NCI-H146 (cell line): ENCODE results near the gene SORCS2.
"Not testable (repeated sequence)": the region's sequence is repeated elsewhere in the genome, so short reads cannot be mapped to it uniquely, and the experiment has no call there.

Source experiments
- DNase-seq: peaks from one replicate; lab custom pipeline; 2025; lab: John Stamatoyannopoulos, UW

The SORCS2 gene

DNA sequence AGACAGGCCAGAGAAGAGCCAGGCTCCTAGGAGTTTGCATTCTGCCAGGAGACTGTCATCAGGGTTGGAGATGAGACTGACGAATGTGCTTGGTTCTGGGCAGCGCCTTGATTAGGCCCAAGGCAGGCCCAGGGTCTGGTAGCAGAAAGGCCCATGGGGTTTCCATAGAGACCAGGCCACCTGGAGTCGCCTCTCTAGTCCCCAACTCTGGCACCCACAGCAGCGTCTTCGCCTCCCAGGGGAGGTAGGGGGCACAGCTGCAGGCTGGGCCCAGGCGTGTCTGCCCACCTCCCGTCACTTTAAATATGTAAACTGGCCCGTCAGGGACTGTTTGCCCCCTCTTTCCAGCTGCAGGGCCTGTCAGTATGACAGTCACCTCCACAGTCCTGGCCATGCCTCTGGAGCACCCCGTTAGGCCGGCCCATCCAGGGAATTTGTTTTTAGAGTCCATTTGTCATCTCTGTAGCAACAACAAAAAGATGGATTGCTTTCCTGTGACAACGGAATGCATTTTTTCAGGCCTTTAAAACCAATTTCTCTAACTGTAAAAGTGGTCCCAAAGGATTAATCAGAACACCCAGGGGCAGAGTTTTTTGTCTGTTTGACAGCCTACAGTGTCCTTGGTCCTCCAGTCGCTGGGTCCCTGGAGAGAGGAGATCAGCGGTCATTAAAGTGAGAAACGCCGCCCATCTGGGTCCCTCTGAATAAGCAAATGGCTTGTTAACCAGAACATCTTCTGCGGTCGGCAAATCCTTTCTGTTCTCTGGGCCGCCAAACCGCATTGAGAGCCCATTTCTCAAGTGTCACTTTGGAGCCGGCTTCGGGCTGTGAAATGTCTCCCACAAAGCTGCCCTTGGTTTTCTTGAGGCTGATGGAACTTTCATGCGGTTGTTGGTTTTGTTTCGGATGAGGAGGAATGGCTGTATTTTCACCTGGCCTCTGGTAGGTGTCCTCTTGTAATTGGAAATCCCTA is 395.4 kb downstream of the SORCS2 start:
- DNase-seq: no peak

DNA sequence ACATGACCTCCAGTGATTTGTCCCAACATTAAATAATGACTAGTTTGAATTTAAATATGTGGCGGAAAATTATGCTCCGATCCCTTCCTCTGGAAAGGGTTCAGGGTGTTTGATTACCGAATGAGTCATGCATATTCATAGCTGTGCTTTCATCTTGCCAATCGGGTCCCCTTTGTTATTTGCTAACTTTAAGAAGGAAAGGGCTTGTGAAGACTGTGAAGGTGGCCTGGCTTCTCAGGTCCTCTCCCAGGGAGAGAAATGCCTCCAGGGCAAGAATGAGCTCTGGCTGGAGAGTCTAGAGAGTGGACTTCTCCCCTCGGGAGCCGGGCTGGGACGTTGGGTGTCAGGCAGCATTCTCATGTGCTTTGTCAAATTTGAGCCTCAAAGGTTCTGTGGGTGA is 397.9 kb downstream of the SORCS2 start:
- DNase-seq: no peak

DNA sequence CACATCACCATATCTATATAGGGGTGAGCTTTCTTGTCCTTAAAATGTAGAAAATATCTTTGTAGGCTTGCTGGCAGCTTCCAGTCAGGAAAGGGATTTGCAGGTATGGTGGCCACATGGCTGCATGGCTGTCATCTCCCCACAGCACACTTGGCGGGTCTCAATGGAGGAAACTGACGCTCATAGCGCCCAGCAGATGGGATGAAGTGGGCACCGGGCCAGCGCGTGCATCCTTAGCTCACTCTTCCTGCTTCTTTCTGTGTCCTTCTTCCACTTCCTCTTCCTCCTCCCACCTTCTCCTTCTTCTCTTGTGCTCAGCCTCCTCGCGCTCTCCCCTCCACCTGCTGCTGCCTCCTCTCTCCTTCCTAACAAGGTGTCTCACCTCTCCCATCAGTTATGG is 398.6 kb downstream of the SORCS2 start:
- no peak for DNase-seq

DNA sequence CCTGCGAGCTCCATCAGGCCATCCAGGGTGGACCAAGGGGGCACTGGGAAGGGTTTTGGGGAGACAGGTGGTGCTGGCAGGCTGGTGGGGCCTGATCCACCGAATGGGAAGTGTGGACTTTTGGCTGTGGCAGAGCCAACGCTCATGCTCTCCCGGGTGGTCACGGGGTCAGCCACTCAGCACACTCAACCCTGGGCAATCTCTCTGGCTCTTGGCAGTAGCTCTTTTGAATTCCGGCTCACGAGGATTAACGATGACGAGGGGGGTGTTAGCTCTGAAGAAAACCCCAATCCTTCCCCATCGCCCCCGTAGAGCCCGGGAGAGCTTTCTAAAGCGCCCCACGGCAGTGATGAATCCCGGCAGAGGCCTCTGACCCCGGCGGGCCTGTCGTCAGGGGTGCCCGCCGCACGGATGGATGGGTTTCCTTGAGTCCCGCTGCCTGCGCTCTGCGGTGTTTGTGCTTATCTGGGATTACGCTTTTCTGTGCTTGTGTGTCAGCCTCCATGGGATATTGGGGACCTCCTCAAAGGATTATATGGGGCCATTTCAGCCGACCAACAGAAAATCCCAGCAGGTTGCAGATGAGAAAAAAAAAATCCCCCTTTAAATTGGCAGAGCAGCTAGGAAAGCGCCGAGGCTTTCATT is 399.2 kb downstream of the SORCS2 start:
- no peak for DNase-seq

DNA sequence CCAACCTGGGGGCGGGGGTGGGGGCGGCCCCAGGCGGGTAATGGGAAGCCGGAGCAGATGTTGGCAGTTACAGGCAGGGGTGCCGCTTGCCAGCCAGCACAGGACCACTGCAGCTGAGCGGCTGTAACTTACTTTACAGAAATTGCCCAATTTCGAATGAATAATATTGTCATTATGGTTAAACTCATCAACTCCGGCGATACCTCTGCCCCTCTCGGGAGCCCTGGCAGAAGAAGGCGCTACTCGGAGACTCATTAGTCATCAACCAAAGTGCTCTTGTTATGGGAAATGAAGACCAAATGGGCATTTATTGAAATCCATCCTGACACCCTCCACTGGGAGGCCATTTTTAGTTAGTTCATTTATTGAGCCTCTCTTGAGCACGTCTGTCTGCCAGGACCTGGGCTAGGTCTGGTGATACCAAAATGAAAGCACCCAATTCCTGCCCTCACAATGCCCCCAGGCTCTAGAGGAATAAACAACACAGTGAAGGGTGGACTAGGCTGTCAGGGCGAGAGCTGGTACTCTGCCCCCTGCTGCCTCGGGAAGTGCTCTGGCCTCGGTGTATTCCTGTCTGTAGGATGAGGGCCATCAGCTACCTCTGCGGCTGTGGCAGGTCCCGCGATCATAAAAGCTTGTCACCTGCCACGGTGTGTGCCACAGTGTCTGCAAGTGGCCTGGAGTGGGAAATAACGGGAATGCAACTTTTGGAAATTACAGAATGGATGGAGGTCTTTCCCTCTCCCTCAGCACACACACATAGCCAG is 401.5 kb downstream of the SORCS2 start:
- no peak for DNase-seq

DNA sequence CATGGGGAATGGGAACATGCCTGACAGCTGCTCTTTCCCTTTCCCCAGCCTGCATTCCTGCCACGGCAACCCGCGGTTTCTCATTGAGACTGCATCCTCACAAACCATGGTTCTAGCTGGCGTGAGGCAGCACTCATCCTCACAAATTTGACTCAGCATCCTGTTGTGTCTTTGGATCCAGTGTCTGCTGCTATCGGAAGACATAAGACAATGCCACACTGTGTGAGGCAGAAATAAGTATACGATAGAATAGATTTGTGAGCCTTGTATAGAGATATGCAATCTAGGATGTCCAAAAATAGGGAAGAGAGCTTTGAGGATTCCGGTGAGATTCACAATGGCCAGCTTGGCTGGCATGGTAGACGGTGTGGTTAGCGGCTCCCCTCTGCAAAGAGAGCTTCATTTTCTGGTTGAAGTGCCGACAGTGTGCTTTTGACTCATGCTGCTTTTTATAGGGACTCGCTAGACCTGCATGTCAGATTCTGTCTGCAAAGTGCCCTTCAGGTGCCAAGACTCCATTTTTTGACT is 403.7 kb downstream of the SORCS2 start:
- no peak for DNase-seq

DNA sequence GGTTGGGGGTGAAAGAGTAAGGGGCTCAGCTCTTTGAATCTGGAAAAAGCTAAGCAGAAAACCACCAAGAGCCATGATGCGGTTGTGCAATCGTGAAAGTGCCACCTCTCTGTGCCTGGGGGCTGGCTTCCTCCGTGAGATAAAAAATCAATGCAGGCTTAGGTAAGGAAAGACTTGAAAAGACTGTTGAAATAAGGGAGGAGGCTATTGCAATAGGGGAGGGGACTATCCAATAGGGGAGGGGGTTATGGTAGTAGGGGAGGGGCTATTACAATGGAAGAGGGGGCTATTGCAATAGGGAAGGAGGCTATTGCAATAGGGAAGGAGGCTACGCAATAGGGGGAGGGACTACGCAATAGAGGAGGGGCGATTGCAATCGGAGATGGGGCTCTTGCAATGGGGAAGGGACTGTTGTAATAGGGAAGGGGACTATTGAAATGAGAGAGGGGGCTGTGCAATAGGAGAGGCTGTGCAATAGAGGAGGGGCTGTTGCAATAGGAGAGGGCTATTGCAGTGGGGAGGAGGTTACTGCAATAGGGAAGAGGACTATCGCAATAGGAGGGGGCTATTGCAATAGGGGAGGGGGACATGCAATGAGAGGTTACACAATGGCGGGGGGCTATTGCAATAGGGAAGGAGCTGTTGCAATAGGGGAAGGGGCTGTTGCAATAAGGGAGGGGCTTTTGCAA is 404.7 kb downstream of the SORCS2 start:
- no peak for DNase-seq

DNA sequence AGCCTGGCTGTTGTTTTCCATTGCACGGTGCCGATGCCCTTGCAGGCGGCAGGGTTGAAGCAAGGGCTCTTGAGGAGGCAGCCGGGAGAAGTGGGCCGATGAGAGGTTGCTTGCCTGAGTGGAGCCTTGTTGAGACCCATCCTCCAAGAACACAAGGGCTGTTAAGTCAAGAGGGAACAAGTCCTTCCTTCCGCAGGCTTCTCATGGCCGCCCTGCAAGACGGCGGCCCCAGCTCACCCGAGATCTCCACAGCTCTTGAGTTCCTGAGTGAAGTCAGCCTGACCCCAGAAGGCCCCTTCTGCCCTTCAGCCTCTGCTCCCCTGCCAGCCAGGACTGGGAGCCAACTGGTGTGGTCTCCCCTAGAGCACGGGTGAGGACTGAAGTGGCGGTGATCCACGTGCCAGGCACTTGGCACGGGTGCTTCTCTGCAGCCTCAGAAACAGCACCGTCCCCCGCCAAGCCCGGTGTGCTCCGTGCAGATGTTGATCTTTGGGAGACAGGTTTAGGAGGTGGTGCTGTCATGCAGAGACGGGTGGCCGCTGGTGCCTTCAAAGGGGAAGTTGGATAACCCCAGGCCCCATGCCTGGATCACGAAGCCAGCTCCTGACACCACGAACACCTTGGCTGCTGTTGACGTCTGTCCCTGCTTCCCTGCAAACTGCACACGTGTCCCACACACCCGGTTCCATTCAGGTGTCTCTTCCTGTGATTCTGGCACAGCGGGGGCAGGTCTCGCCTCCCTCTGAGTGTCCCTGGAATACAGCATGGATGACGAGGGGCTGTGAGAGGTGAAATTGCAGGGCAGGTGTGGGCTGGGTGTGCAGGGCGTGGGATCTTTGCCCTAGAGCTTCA is 406.8 kb downstream of the SORCS2 start:
- no peak for DNase-seq

DNA sequence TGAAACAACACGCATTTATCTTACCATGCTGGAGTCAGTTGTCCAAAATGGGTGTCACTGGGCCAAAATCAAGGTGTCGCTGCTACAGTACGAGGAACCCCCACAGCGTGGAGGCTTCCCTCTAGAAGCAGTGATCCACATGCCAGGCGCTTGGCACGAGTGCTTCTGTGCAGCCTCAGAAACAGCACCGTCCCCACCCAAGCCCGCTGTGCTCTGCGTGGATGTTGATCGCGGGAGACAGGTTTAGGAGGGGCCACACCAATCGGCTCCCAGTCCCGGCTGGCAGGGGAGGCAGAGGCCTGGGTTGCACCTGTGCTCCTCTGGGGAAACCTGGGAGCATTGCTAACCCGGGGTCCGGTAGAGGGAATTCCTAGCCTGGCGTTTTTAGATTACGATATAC is 407.9 kb downstream of the SORCS2 start:
- no peak for DNase-seq

DNA sequence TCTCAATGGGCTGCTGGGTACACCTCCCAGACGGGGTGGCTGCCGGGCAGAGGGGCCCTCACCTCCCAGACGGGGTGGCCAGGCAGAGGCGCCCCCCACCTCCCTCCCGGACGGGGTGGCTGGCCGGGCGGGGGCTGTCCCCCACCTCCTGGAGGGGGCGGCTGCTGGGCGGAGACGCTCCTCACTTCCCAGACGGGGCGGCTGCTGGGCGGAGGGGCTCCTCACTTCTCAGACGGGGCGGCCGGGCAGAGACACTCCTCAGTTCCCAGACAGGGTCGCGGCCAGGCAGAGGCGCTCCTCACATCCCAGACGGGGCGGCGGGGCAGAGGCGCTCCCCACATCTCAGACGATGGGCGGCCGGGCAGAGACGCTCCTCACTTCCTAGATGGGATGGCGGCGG is 409.8 kb downstream of the SORCS2 start:
- DNase-seq: not testable (repeated sequence)

DNA sequence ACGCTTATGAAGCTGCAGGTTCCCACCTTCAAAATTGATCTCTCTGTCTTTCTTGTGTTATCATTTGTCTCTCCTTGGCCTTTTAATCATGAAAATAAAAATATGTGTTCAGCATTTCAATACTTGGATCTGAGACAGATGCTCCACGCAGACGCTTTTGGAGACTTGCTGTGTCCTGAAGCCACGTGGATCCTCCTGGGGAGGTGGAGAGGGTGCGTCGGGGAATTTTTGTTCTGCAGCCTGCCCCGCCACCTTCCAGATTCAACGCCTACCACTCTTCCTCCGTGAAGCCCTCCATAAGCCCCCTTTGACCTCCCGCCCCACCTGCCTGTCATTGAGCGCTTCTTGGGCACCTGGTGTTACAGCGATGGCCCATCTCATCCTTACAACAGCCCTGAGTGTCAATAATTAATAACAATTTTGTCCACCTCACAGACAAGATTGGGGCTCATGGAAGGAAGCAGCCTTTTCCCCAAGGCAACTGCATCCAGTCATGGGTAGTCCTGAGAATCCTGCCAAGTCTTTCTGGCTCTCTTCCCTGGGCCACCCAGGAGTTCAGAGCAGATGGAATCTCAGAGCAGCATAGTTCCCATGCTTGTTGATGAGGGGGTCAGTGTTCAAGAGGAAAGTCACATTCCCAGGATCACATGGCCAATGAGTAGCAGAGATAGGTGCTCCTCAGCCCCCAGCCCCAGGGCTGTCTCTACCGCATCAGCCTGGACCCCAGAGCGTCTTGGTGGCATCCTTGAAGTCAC is 415.0 kb downstream of the SORCS2 start:
- DNase-seq: no peak

DNA sequence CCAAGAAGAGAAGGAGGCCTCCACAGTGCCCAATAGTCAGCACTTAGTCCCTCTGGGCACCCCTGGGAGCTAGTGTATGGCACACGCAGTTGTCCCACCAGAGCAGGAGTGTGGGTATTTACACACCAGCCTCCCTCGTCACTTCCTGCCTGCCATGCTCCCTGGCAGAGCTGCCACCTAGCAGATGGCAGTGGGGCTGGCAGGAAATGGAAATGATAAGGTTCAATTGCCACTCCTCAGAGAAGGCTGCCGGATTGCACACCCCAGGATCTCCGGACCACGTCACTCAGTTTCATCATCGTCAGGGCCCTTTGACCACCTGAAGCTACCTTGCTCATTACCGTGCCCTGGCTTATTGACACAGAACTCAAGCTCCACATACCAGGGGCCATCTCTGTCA is 415.7 kb downstream of the SORCS2 start:
- DNase-seq: no peak

DNA sequence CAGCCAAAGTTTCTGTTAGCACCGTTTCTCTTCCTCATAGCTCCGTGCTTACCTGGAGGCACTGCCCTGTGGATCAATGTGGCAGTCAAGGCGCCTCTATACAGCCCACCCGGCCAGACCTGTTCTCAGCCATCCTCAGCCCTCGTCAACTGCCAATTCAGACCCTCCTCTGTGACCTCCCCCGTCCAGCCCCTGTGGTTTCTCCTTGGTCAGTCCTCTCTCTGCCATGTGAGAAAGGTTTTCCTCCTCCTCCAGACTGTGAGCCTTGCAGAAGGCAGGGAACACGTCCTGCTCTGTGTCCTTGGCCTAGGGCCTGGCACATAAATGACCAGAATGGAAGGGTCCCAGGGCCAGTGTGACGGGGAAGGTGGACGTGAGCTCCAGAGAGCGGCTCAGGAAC is 417.0 kb downstream of the SORCS2 start:
- no peak for DNase-seq

DNA sequence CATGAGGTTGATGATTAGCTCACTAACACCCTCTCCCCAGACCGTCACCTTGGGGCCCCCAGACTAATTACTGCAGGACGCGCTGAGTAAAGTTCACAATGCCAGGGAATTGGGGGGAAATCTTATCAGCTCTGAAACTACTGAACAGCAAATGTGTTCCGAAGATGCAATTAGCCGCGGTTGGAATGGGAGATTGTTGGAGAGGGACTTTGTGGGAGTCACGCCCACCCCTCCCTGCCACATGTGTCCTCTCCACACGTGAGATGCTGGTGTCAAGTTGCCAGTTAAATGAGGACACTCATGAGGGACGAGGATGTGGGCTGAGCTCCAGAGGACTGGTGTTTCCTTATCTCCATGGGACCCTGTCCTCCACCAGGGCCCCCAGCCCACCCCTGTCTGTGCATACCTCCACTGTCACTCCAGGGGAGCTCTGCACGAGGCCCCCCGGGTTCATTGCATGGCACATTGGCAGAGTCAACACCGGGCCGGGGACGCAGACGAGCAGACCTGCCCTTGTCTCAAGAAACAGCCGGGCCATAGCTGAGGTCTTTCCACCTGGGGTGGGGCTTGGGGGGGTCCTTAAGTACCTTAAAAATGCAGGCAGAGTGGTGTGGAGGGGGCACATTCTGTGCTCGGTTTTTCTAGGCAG is 417.8 kb downstream of the SORCS2 start:
- DNase-seq: no peak

DNA sequence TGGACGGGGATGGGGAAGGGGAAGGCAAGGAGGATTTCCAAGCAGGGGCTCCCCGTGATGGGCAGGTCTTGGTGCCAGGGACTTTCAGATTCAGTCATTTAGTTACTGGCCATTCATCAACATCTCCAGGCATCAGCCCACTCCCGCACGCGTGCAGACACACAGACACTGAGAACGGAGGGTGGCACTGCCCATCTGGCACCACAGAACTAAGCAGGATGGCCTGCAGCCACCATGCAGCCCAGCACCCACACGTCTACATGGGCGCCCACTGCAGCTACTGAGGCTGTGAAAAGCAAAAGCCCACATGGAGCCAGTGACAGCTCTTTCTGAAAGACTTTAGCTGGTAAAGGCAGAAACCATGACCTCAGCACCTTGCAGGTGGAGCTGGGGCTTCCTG is 418.5 kb downstream of the SORCS2 start:
- no peak for DNase-seq

DNA sequence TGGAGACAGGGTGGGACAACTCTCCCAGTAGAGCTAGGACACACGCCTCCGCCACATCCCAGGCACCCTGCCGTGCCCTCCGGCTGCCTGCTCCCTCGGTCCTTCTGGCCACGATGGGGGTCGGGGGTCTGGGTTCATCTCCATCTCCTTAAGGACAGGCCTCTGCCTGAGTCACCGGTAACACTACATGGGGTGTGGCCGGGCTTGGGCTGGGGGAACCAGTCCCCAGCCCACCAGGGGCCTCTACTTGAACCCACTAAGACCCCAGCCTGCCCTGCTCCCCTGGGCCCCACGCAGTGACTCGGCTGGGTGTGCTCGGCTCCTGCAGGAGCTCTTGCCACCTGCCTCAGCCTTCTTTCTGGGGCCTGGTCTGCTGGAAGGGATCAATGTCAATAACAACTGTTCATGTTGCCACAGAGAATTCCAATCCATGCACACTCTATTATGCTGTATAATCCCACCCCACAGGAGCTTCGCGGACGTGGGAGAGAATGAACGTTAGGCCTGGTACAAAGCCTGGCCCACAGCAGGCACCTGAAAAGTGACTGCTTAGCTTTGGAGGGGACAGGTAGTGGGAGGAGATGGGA is 420.1 kb downstream of the SORCS2 start:
- DNase-seq: no peak

DNA sequence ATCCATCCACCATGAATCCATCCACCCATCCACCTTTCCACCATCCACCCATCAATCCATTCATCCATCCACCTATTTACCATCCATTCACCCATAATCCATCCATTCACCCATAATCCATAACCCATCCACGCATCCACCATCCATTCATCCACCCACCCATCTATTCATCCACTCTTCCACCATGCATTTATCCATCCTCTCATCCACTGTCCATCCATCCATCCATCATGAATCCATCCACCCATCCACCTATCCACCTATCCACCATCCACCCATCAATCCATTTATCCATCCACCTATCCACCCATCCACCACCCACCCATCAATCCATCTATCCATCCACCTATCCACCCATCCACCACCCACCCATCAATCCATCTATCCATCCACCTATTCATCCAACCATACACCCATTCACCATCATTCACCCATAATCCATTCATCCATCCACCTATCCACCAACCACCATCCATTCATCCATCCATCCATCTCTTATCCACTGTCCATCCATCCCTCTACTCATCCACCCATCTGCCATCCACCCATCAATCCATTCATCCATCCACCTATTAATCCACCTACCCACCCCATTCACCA is 422.1 kb downstream of the SORCS2 start:
- no peak for DNase-seq

DNA sequence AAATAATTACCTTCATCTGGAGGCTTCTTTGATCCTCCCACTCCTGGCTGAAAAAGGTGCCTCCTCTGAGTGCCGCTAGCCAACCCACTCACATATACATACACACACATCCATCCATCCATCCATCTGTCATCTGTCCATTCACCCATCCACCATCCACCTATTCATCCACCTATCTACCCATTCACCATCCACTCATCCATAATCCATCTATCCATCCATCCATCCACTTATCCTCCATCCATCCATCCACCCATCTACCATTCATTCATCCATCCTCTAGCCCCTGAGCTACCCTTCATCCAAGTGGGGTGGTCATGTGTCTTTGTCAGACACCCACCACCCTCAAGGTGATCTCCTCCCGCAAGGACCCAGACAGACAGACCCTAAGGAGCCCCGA is 423.9 kb downstream of the SORCS2 start:
- DNase-seq: no peak

DNA sequence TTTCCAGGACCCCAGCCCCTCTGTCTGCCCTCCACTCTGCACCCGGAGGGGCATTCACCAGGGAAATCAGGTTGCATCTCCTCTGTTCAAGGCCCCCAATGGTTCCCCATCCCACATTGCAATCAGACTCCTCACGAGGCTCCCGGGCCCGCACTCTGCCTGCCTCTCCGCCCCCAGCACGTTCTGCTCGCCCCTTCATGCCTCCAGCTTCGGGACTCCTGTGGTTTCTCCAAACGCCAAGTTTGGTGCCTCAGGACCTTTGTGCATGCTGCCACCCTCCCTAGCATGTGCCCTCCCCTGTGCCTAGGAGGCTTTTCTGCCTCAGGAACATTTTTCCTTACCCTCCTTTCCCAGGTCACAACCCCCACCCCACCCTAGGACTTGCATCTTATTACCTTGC is 426.0 kb downstream of the SORCS2 start:
- DNase-seq: no peak
